MM.1S (cell line): ENCODE measurements around the gene CNTNAP2.

ENCODE experiments used
- CTCF ChIP-seq: fragments of 300-600 bp; sonication (generic); IDR thresholded peaks from 2 replicates; pipeline ENCODE4 v1.5.1; 2016; ENCODE audit warnings: antibody characterized with exemption, low read length, mixed read lengths
- EZH2phosphoT487 ChIP-seq: fragments of 300-600 bp; sonication (generic); IDR thresholded peaks from 2 replicates; pipeline ENCODE4 v1.6.1; 2018; ENCODE audit warnings: antibody characterized with exemption, low read length

- no peak for TF ChIP-seq CTCF
- no peak for TF ChIP-seq EZH2phosphoT487
Observed at GRCh38 chr7:146232604-146233003, 116.0 kb downstream of the CNTNAP2 start.
